Transverse colon (tissue), 4 donors: ENCODE measurements around the gene CRTC1. TPM values are rescaled to one million over a fixed set of nuclear protein-coding genes. Genes with fewer than 3 reads are reported as not detected.
A peak's percentile ranks its signal among the peaks of the same experiment; 100 is the strongest.
"Not testable (repeated sequence)": the region's sequence is repeated elsewhere in the genome, so short reads cannot be mapped to it uniquely, and the experiment has no call there.

ENCODE experiments used
- DNase-seq: peaks from one replicate; pipeline ENCODE4 v3.0.0-alpha.2; 2019
- H3K27ac ChIP-seq, 4 donors: fragments of 200-600 bp; sonication (generic); 2 replicates each; pipeline ENCODE4 v1.5.1; 2016 to 2018; ENCODE audit warnings: inconsistent platforms in 4 of 4
- H3K27me3 ChIP-seq: fragments of 200-600 bp; sonication (generic); 2 replicates; pipeline ENCODE4 v1.5.1; 2017; ENCODE audit warnings: inconsistent platforms
- H3K36me3 ChIP-seq, 4 donors: fragments of 200-600 bp; sonication (generic); 2 replicates each; pipeline ENCODE4 v1.5.1; 2017 to 2019; ENCODE audit warnings: inconsistent platforms in 4 of 4
- H3K4me1 ChIP-seq, 4 donors: fragments of 200-600 bp; sonication (generic); 2 replicates each; pipeline ENCODE4 v1.5.1; 2017 to 2020; ENCODE audit warnings: inconsistent platforms in 4 of 4
- H3K4me3 ChIP-seq, 4 donors: fragments of 200-600 bp; sonication (generic); 1 replicate in 1 of 4; 2 replicates in 3 of 4; pipeline versions ENCODE4 v1.5.1 to v1.6.1; 2017 to 2019; ENCODE audit warnings: inconsistent platforms in 4 of 4
- H3K9me3 ChIP-seq, 2 donors: fragments of 200-600 bp; sonication (generic); 2 replicates each; pipeline ENCODE4 v1.5.1; 2017 to 2019; ENCODE audit warnings: inconsistent platforms in 2 of 2
- EP300 ChIP-seq: sonication (generic); formaldehyde crosslinking; IDR thresholded peaks from one replicate; pipeline ENCODE4 v1.6.1; 2017; ENCODE audit warnings: antibody characterized with exemption, low read depth
- POLR2A ChIP-seq: fragments of 450-650 bp; IDR thresholded peaks from one replicate; pipeline ENCODE4 v1.6.1; 2016; ENCODE audit warnings: antibody characterized with exemption, mild to moderate bottlenecking, moderate library complexity
- POLR2AphosphoS5 ChIP-seq, 3 donors: sonication (generic); formaldehyde crosslinking; IDR thresholded peaks; one replicate each; pipeline ENCODE4 v1.6.1; 2016; ENCODE audit warnings: antibody characterized with exemption in 3 of 3
- WGBS, 2 donors: methylation state at CpG; one replicate each; pipeline ENCODE4 v1.1.5; 2018; ENCODE audit warnings: low coverage in 1 of 2; 5-methylcytosine and 5-hydroxymethylcytosine counted together
- in situ Hi-C, 4 donors: fragments of 200-750 bp; cut with MboI; loops; one replicate each; pipeline versions ENCODE4 v1.15.0 to v1.15.1; 2017; ENCODE audit warnings: low sequenced_read_pairs in 3 of 4, low pct_ligation_motif_present in 1 of 4, low pct_unique_long_range_greater_than_20kb in 1 of 4
- intact Hi-C: fragments of 100-400 bp; cut with DNase I; formaldehyde crosslinking; loops from one replicate; pipeline ENCODE4 v1.15.1; 2023; ENCODE audit warnings: low total_unique reads
- total RNA-seq, 4 donors: library from RNA; depleted of rRNA; stranded (reverse); fragments of >200 nt; gene quantifications; one replicate each; pipeline ENCODE4 v1.1.0, GENCODE V29; 2016
- TF ChIP-seq, protein P1 (sequence below), 5 experiments: fragments of 200-600 bp in 3 of 5; fragments of 450-650 bp in 2 of 5; sonication (generic) in 3 of 5; IDR thresholded peaks; 1 replicate in 2 of 5; 2 replicates in 3 of 5; pipeline ENCODE4 v1.5.1; 2016 to 2017; ENCODE audit warnings: antibody characterized with exemption in 5 of 5, inconsistent platforms in 3 of 5, mild to moderate bottlenecking in 2 of 5, moderate library complexity in 1 of 5

Gene CRTC1
- total RNA-seq, 4 donors from 2014 or later, result 6.2 to 17.6 (median 7.7) TPM

- no peak for DNase-seq
- WGBS, 2 donors, result 97% methylated on average over 11 of the region's 11 CpGs; no CpG with 5 or more reads in 1 of the 2 donors
- TF ChIP-seq POLR2AphosphoS5 (IDR thresholded peaks at IDR 0.05) (no peak), EP300 (no peak), POLR2A (no peak)
- TF ChIP-seq, protein P1, sequence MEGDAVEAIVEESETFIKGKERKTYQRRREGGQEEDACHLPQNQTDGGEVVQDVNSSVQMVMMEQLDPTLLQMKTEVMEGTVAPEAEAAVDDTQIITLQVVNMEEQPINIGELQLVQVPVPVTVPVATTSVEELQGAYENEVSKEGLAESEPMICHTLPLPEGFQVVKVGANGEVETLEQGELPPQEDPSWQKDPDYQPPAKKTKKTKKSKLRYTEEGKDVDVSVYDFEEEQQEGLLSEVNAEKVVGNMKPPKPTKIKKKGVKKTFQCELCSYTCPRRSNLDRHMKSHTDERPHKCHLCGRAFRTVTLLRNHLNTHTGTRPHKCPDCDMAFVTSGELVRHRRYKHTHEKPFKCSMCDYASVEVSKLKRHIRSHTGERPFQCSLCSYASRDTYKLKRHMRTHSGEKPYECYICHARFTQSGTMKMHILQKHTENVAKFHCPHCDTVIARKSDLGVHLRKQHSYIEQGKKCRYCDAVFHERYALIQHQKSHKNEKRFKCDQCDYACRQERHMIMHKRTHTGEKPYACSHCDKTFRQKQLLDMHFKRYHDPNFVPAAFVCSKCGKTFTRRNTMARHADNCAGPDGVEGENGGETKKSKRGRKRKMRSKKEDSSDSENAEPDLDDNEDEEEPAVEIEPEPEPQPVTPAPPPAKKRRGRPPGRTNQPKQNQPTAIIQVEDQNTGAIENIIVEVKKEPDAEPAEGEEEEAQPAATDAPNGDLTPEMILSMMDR (IDR thresholded peaks at IDR 0.05), result no peak
- Histone ChIP-seq H3K36me3 (no peaks in the 10 kb centered on the region), H3K4me3 (no peak overlapping the region), H3K9me3 (no peaks in the 10 kb centered on the region), H3K27me3 (no peaks in the 10 kb centered on the region), H3K4me1 (peaks cover 0 to 12% (median 0%) of the 10 kb centered on the region in 4 donors), H3K27ac (no peak overlapping the region)
- intact Hi-C loops, result no loop called here
- in situ Hi-C loops, result no loop called here
Measured at GRCh38 chr19:18730885-18731513, 47.5 kb downstream of the CRTC1 start.

GRCh38 chr19:18731562-18732008 lies 48.1 kb downstream of the CRTC1 start:
- TF ChIP-seq POLR2A, result no peak
- TF ChIP-seq, protein P1 (IDR thresholded peaks at IDR 0.05), result no peak
- TF ChIP-seq POLR2AphosphoS5 (IDR thresholded peaks at IDR 0.05), result no peak
- no peak for TF ChIP-seq EP300
- 54% methylated on average over 15 of the region's 15 CpGs; no CpG with 5 or more reads in 1 of the 2 donors for WGBS, 2 donors
- Histone ChIP-seq H3K9me3 (no peaks in the 10 kb centered on the region), H3K27me3 (no peaks in the 10 kb centered on the region), H3K4me3 (no peak overlapping the region), H3K36me3 (no peaks in the 10 kb centered on the region), H3K27ac (no peak overlapping the region), H3K4me1 (peaks cover 0 to 16% (median 2%) of the 10 kb centered on the region in 4 donors)
- intact Hi-C loops (no loop called here), in situ Hi-C loops (no loop called here)
- no peak for DNase-seq

GRCh38 chr19:18733196-18733647 lies 49.7 kb downstream of the CRTC1 start:
- Histone ChIP-seq H3K27ac (peak overlapping the region; percentile 38 to 64 (median 40)), H3K4me3 (no peak overlapping the region), H3K27me3 (no peaks in the 10 kb centered on the region), H3K4me1 (peaks cover 0 to 26% (median 10%) of the 10 kb centered on the region in 4 donors), H3K36me3 (no peaks in the 10 kb centered on the region), H3K9me3 (no peaks in the 10 kb centered on the region)
- no peak for TF ChIP-seq POLR2A
- no peak for TF ChIP-seq EP300
- TF ChIP-seq, protein P1 (IDR thresholded peaks at IDR 0.05), result no peak
- TF ChIP-seq POLR2AphosphoS5 (IDR thresholded peaks at IDR 0.05), result peak in 1 of 3 donors; percentile 59
- 79 to 100% methylated on average over 2 to 10 of the region's 11 CpGs for WGBS, 2 donors
- in situ Hi-C loops, result no loop called here
- peak; percentile 19 for DNase-seq
- intact Hi-C loops, result no loop called here

GRCh38 chr19:18733762-18734332 lies 50.4 kb downstream of the CRTC1 start:
- H3K27me3 ChIP-seq, H3K4me3 ChIP-seq, DNase-seq, intact Hi-C loops, H3K9me3 ChIP-seq, in situ Hi-C loops, H3K36me3 ChIP-seq: not testable (repeated sequence)
- 72 to 84% methylated on average over 5 to 11 of the region's 11 CpGs for WGBS, 2 donors
- Histone ChIP-seq H3K4me1 (peaks cover 0 to 28% (median 10%) of the 10 kb centered on the region in 4 donors), H3K27ac (peak overlapping the region in 2 of 4 donors; percentile 38 to 64)
